Measurements from ENCODE around the gene ZFYVE26.
"Not testable (repeated sequence)": the region's sequence is repeated elsewhere in the genome, so short reads cannot be mapped to it uniquely, and the experiment has no call there.

Gene ZFYVE26

GRCh38 chr14:67749341-67750084 lies 66.9 kb downstream of the ZFYVE26 start:
- DNase-seq (ENCODE audit: low read depth), result no peak

- no peak for DNase-seq (ENCODE audit: low read depth)
Observed at GRCh38 chr14:67748312-67748711, 68.1 kb downstream of the ZFYVE26 start.

GRCh38 chr14:67746927-67747326 lies 69.5 kb downstream of the ZFYVE26 start:
- no peak for DNase-seq (ENCODE audit: low read depth)

GRCh38 chr14:67744046-67744445 lies 72.3 kb downstream of the ZFYVE26 start:
- DNase-seq (ENCODE audit: low read depth), result no peak

- DNase-seq (ENCODE audit: low read depth), result peak; percentile 91
Observed at GRCh38 chr14:67738740-67739504, 77.5 kb downstream of the ZFYVE26 start.

GRCh38 chr14:67736771-67737170 lies 79.6 kb downstream of the ZFYVE26 start:
- no peak for DNase-seq (ENCODE audit: low read depth)

- DNase-seq (ENCODE audit: low read depth), result no peak
Observed at GRCh38 chr14:67735336-67736147, 80.8 kb downstream of the ZFYVE26 start.

- DNase-seq (ENCODE audit: low read depth), result no peak
Observed at GRCh38 chr14:67734675-67735074, 81.7 kb downstream of the ZFYVE26 start.

GRCh38 chr14:67733616-67734015 lies 82.8 kb downstream of the ZFYVE26 start:
- no peak for DNase-seq (ENCODE audit: low read depth)

GRCh38 chr14:67729072-67729885 lies 87.1 kb downstream of the ZFYVE26 start:
- no peak for DNase-seq (ENCODE audit: low read depth)

GRCh38 chr14:67728258-67728657 lies 88.1 kb downstream of the ZFYVE26 start:
- DNase-seq (ENCODE audit: low read depth), result no peak

GRCh38 chr14:67727361-67727760 lies 89.0 kb downstream of the ZFYVE26 start:
- DNase-seq (ENCODE audit: low read depth), result no peak

- no peak for DNase-seq (ENCODE audit: low read depth)
Observed at GRCh38 chr14:67725171-67725570, 91.2 kb downstream of the ZFYVE26 start.

GRCh38 chr14:67722293-67722692 lies 94.1 kb downstream of the ZFYVE26 start:
- DNase-seq (ENCODE audit: low read depth), result no peak

GRCh38 chr14:67721875-67722274 lies 94.5 kb downstream of the ZFYVE26 start:
- no peak for DNase-seq (ENCODE audit: low read depth)

- no peak for DNase-seq (ENCODE audit: low read depth)
Observed at GRCh38 chr14:67719866-67720265, 96.5 kb downstream of the ZFYVE26 start.

GRCh38 chr14:67719385-67719784 lies 97.0 kb downstream of the ZFYVE26 start:
- DNase-seq (ENCODE audit: low read depth), result not testable (repeated sequence)

GRCh38 chr14:67718265-67718664 lies 98.1 kb downstream of the ZFYVE26 start:
- no peak for DNase-seq (ENCODE audit: low read depth)

GRCh38 chr14:67717048-67717447 lies 99.3 kb downstream of the ZFYVE26 start:
- DNase-seq (ENCODE audit: low read depth), result no peak

GRCh38 chr14:67710209-67710608 lies 106.2 kb downstream of the ZFYVE26 start:
- DNase-seq (ENCODE audit: low read depth), result no peak

GRCh38 chr14:67709796-67710195 lies 106.6 kb downstream of the ZFYVE26 start:
- not testable (repeated sequence) for DNase-seq (ENCODE audit: low read depth)

- not testable (repeated sequence) for DNase-seq (ENCODE audit: low read depth)
Observed at GRCh38 chr14:67709346-67709745, 107.0 kb downstream of the ZFYVE26 start.
